Cardiac muscle cell (in vitro differentiated cells and primary cell): Measurements from ENCODE around the gene ABCC12. TPM values are rescaled to one million over a fixed set of nuclear protein-coding genes. Genes with fewer than 3 reads are reported as not detected.

Experiments
- DNase-seq, 2 donors: peaks; one replicate each; pipeline versions ENCODE4 v3.0.0 to v3.0.0-alpha.2; 2010 to 2017; ENCODE audit warnings: low read depth in 1 of 2, low spot score in 1 of 2
- H3K27ac ChIP-seq: fragments of 200-600 bp; sonication (generic); 2 replicates; pipeline ENCODE4 v1.5.1; 2016
- H3K27me3 ChIP-seq: fragments of 200-600 bp; sonication (generic); 2 replicates; pipeline ENCODE4 v1.6.0; 2016; ENCODE audit warnings: control low read depth
- H3K36me3 ChIP-seq: fragments of 200-600 bp; sonication (generic); 2 replicates; pipeline ENCODE4 v1.5.1; 2016; ENCODE audit warnings: control low read depth
- H3K4me1 ChIP-seq: fragments of 200-600 bp; sonication (generic); 2 replicates; pipeline ENCODE4 v1.8.1; 2017; ENCODE audit warnings: low read depth, mild to moderate bottlenecking, mixed run types
- H3K4me3 ChIP-seq: fragments of 200-600 bp; sonication (generic); 2 replicates; pipeline ENCODE4 v1.5.1; 2016; ENCODE audit warnings: mild to moderate bottlenecking
- H3K9me3 ChIP-seq: fragments of 200-600 bp; sonication (generic); 2 replicates; pipeline ENCODE4 v1.5.1; 2017; ENCODE audit warnings: low read depth, mild to moderate bottlenecking, control low read depth
- polyA plus RNA-seq: library from polyadenylated mRNA; unstranded; fragments of >200 nt; fragmentation: Nextera tagmentation; extraction: Ambion mirVana; gene quantifications from 2 replicates; pipeline ENCODE4 v1.2.1, GENCODE V29; 2016
- total RNA-seq: library from RNA; depleted of rRNA; stranded (reverse); fragments of >200 nt; gene quantifications from 2 replicates; pipeline ENCODE4 v1.2.3, GENCODE V29; 2016
- TF ChIP-seq, protein P1 (sequence below): IDR thresholded peaks from 2 replicates; pipeline ENCODE4 v1.5.1; 2012; ENCODE audit warnings: low read depth, mild to moderate bottlenecking, low read length

The ABCC12 gene
- total and polyA plus RNA-seq, 2 experiments from 2014 or later, result not detected

DNA sequence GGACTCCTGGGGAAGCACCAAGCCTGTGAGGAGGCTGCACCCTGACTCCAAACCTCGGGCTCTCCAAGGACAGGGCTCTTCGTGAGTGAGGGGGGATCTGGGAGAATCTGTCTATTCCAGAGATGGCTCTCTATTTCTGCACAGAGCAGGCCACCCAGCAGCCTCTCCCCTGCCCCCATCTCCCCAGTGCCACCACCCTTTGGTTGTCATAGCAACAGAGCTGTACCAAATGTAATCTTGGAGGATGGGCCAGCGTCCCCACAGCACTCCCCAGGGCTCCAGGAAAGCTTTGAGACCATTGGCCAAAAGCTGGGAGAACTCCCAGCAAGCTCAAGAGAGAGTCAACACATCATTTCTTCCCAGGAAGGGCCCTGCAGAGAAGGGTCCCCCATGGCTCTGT, 49.3 kb downstream of the ABCC12 start:
- DNase-seq, result no peak
- Histone ChIP-seq H3K36me3 (no peaks in the 10 kb centered on the region), H3K4me1 (no peaks in the 10 kb centered on the region), H3K4me3 (no peak overlapping the region), H3K9me3 (no peaks in the 10 kb centered on the region), H3K27me3 (no peaks in the 10 kb centered on the region), H3K27ac (no peak overlapping the region)
- TF ChIP-seq, protein P1, sequence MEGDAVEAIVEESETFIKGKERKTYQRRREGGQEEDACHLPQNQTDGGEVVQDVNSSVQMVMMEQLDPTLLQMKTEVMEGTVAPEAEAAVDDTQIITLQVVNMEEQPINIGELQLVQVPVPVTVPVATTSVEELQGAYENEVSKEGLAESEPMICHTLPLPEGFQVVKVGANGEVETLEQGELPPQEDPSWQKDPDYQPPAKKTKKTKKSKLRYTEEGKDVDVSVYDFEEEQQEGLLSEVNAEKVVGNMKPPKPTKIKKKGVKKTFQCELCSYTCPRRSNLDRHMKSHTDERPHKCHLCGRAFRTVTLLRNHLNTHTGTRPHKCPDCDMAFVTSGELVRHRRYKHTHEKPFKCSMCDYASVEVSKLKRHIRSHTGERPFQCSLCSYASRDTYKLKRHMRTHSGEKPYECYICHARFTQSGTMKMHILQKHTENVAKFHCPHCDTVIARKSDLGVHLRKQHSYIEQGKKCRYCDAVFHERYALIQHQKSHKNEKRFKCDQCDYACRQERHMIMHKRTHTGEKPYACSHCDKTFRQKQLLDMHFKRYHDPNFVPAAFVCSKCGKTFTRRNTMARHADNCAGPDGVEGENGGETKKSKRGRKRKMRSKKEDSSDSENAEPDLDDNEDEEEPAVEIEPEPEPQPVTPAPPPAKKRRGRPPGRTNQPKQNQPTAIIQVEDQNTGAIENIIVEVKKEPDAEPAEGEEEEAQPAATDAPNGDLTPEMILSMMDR, result no peak

Other genes with a start within 250 kb of the ABCC12 start
- 48.1 and 60.3 TPM in 2 replicates for gene LONP2, start 88.3 kb upstream of the ABCC12 start, total RNA-seq
- gene LONP2, start 88.3 kb upstream of the ABCC12 start, polyA plus RNA-seq, result 42.5 and 51.8 TPM in 2 replicates
- gene ABCC11, start 91.5 kb upstream of the ABCC12 start, total RNA-seq, result 0.14 and 0.18 TPM in 2 replicates
- 0.05 and 1.3 TPM in 2 replicates for gene ABCC11, start 91.5 kb upstream of the ABCC12 start, polyA plus RNA-seq
- 26.8 and 26.9 TPM in 2 replicates for gene SIAH1, start 229.4 kb upstream of the ABCC12 start, total RNA-seq
- gene SIAH1, start 229.4 kb upstream of the ABCC12 start, polyA plus RNA-seq, result 46.4 and 64.8 TPM in 2 replicates